Activated T-cell treated with anti-CD3 and anti-CD28 coated beads, Interleukin-2, amount 50 U/mL, for 72 hours (primary cell): ENCODE data around the gene KATNA1. TPM values are rescaled to one million over a fixed set of nuclear protein-coding genes. Genes with fewer than 3 reads are reported as not detected.

Source experiments
- ATAC-seq, 2 donors: fragments of 150-1000 bp; cut with Tn5 transposase; replicated peaks in 1 of 2; 2 replicates each; pipeline ENCODE4 v1.10.0; 2021; ENCODE audit warnings: moderate library complexity in 2 of 2, mild to moderate bottlenecking in 1 of 2
- DNase-seq, 2 donors: peaks; one replicate each; pipeline ENCODE4 v3.0.0; 2021 to 2022; ENCODE audit warnings: mixed read lengths in 1 of 2
- H3K27ac Mint-ChIP-seq: one replicate; pipeline ENCODE4 v1.8.0; 2022; ENCODE audit warnings: mild to moderate bottlenecking, moderate library complexity, mixed read lengths
- H3K27me3 Mint-ChIP-seq: one replicate; pipeline ENCODE4 v1.8.0; 2022; ENCODE audit warnings: low read depth, mixed read lengths
- H3K36me3 Mint-ChIP-seq, 2 donors: one replicate each; pipeline ENCODE4 v1.8.0; 2022; ENCODE audit warnings: mixed read lengths in 2 of 2, mild to moderate bottlenecking in 1 of 2; ENCODE audit not compliant: insufficient read depth in 2 of 2
- H3K4me1 Mint-ChIP-seq: one replicate; pipeline ENCODE4 v1.8.0; 2022; ENCODE audit warnings: low read depth, mixed read lengths
- H3K4me3 Mint-ChIP-seq, 2 donors: one replicate each; pipeline ENCODE4 v1.8.0; 2022; ENCODE audit warnings: mild to moderate bottlenecking in 2 of 2, mixed read lengths in 2 of 2, moderate library complexity in 2 of 2
- H3K9me3 Mint-ChIP-seq, 2 donors: one replicate each; pipeline ENCODE4 v1.8.0; 2022; ENCODE audit warnings: mixed read lengths in 2 of 2
- total RNA-seq, 2 donors: library from RNA; stranded (reverse); gene quantifications; one replicate each; pipeline ENCODE4 v1.2.3, GENCODE V29; 2022

Gene KATNA1
- total RNA-seq, 2 donors from 2014 or later, result 27.2 to 37.2 TPM

DNA sequence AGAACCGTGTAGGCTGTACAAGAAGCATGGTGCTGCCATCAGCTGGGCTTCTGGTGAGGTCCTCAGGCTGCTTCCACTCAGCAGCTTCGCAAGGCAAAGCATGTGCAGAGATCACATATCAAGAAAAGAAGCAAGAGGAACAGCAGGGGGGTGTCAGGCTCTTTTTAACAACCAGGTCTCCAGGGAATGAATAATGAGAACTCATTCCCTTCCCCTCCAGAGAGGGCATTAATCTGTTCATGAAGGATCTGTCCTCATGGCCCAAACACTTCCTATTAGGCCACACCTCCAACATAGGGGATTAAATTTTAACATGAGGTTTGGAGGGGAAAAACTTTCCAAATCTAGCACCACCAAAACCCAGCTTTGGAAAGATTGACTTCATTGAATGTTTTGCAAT is 62.4 kb downstream of the KATNA1 start:
- Mint-ChIP-seq H3K27ac (no peak overlapping the region), H3K4me3 (no peak overlapping the region)

DNA sequence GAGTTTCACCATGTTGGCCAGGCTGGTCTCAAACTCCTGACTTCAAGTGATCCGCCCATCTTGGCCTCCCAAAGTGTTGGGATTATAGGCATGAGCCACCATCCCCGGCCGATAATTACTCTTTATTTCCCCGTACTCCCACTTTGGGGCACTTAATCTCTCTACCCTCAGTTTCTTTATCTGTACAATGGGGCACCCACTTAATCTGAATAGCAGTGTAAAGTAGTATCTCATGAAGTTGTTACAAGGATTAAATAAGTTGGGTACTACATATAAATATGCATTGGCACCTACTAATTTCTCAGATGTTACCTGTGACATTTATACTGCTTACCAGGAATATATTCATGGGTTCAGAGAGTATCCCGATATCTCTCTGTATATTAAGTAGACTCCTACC is 67.2 kb downstream of the KATNA1 start:
- Mint-ChIP-seq H3K4me1 (no peaks in the 10 kb centered on the region), H3K4me3 (no peak overlapping the region), H3K27ac (no peak overlapping the region), H3K9me3 (no peaks in the 10 kb centered on the region), H3K36me3 (peaks cover 0 to 13% of the 10 kb centered on the region in 2 donors), H3K27me3 (no peaks in the 10 kb centered on the region)
- DNase-seq, result no peak
- ATAC-seq, result no peak

More for the DNA sequence above, 62.4 kb downstream of the KATNA1 start:
- no peak for ATAC-seq
- Mint-ChIP-seq H3K27me3 (no peaks in the 10 kb centered on the region), H3K4me1 (no peaks in the 10 kb centered on the region), H3K9me3 (no peaks in the 10 kb centered on the region), H3K36me3 (peaks cover 0 to 7% of the 10 kb centered on the region in 2 donors)
- no peak for DNase-seq

- ATAC-seq, result no peak
These were observed 67.6 kb downstream of the KATNA1 start for GRCh38 chr6:149580880-149581279.

DNA sequence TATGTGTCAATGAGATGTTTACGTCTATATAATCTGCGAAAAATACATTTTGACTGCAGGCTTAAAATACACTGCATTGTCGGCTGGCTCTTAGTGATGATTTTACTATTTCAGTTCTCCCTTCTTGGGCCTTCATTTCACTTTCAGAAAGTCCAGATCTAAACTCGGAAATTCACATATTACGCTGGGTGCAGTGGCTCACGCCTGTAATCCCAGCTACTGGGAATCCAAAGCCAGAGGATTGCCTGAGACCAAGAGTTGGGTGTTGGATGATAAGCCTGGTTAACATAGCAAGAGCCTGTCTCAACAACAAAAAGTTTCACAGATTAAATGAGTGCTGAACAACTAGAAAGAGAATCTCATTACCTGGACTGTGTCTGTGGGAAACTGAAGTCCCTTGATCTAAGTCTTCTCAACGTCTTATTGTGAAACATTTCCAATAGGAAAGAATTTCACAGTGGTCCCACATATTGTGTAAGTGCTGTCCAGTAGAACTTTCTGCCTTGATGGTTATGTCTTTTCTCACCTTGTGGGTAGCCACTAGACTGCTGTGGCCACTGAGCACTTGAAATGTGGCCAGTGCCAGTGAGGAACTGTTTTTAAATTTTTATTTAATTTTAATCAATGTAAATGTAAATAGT is 80.4 kb downstream of the KATNA1 start:
- no peak for DNase-seq
- no peak for ATAC-seq
- Mint-ChIP-seq H3K36me3 (no peaks in the 10 kb centered on the region), H3K27ac (no peak overlapping the region), H3K9me3 (no peaks in the 10 kb centered on the region), H3K27me3 (no peaks in the 10 kb centered on the region), H3K4me3 (peak overlapping the region; percentile 27 to 98), H3K4me1 (peaks cover 22% of the 10 kb centered on the region)

More at GRCh38 chr6:149580880-149581279, 67.6 kb downstream of the KATNA1 start:
- no peak for DNase-seq
- no peaks in the 10 kb centered on the region for H3K9me3 Mint-ChIP-seq
- H3K27me3 Mint-ChIP-seq, result no peaks in the 10 kb centered on the region
- peaks cover 0 to 11% of the 10 kb centered on the region in 2 donors for H3K36me3 Mint-ChIP-seq
- no peak overlapping the region for H3K27ac Mint-ChIP-seq
- H3K4me3 Mint-ChIP-seq, result no peak overlapping the region
- no peaks in the 10 kb centered on the region for H3K4me1 Mint-ChIP-seq

GRCh38 chr6:149567194-149567586 is 81.3 kb downstream of the KATNA1 start:
- H3K27me3 Mint-ChIP-seq, result no peaks in the 10 kb centered on the region
- no peak for ATAC-seq
- peaks cover 22% of the 10 kb centered on the region for H3K4me1 Mint-ChIP-seq
- H3K27ac Mint-ChIP-seq, result no peak overlapping the region
- no peaks in the 10 kb centered on the region for H3K36me3 Mint-ChIP-seq
- H3K4me3 Mint-ChIP-seq, result peak overlapping the region; percentile 94 to 98
- no peaks in the 10 kb centered on the region for H3K9me3 Mint-ChIP-seq
- no peak for DNase-seq

GRCh38 chr6:149566410-149567193 is 81.9 kb downstream of the KATNA1 start:
- ATAC-seq, result peak; percentile 28 to 38
- Mint-ChIP-seq H3K27ac (peak overlapping the region; percentile 54), H3K9me3 (no peaks in the 10 kb centered on the region), H3K4me1 (peaks cover 22% of the 10 kb centered on the region), H3K27me3 (no peaks in the 10 kb centered on the region), H3K36me3 (no peaks in the 10 kb centered on the region), H3K4me3 (peak overlapping the region; percentile 94 to 98)
- DNase-seq, result peak; percentile 60 to 62

DNA sequence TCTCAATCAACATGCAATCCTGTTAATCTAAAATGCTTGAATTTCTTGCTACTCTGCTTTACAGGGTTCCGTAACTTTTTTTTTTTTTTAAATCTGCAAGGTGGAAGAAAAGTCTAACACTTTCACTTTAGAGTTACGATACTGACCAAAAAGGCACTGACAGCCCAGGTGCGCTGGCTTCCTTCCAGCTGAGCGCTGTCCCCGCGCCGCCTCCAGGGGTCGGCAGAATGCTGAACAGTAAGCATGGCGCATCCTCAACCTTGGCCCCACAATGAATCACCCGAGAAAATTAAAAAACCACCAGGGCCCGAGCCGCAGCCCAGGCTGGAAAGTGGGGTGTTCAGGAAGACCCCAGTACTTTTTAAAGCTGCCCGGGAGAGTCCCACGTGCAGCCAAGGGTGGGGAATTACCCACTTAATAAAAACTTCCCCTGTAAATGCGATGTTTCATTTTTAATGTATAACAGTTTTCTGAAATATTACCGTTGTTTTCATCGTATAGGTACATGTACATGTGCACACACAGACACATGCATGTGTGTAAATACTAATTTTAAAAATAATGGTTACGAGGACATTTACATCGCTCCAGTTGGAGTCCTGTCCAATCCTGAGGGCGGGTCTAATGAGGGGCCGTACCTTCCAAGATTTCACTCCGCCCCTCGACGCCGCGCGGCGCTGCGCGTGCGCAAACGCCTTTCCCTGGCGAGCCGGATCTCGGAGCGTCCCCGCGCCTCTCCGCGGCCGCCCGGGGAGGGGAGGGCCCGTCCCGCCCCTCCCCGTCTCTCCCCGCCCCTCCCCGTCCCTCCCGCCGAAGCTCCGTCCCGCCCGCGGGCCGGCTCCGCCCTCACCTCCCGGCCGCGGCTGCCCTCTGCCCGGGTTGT is 82.7 kb downstream of the KATNA1 start, which contains the start of gene GINM1:
Gene GINM1 (plus strand): TSS at position 849 of the 883 bp plus-strand sequence. CDS start 40 bp downstream, outside the sequence.
- Mint-ChIP-seq H3K9me3 (no peaks in the 10 kb centered on the region), H3K36me3 (no peaks in the 10 kb centered on the region), H3K27ac (peak within 1 kb of the TSS; percentile 87), H3K4me1 (peaks cover 22% of the 10 kb centered on the region), H3K27me3 (no peaks in the 10 kb centered on the region), H3K4me3 (peak within 1 kb of the TSS; percentile 94 to 98)
- DNase-seq, result peak; percentile 95 to 99
- peak; percentile 85 to 89 for ATAC-seq

- no peak for ATAC-seq
- Mint-ChIP-seq H3K27ac (no peak overlapping the region), H3K4me1 (peaks cover 22% of the 10 kb centered on the region), H3K4me3 (no peak overlapping the region), H3K9me3 (no peaks in the 10 kb centered on the region), H3K36me3 (no peaks in the 10 kb centered on the region), H3K27me3 (no peaks in the 10 kb centered on the region)
- DNase-seq, result no peak
These were observed 84.6 kb downstream of the KATNA1 start for GRCh38 chr6:149563928-149564325.

DNA sequence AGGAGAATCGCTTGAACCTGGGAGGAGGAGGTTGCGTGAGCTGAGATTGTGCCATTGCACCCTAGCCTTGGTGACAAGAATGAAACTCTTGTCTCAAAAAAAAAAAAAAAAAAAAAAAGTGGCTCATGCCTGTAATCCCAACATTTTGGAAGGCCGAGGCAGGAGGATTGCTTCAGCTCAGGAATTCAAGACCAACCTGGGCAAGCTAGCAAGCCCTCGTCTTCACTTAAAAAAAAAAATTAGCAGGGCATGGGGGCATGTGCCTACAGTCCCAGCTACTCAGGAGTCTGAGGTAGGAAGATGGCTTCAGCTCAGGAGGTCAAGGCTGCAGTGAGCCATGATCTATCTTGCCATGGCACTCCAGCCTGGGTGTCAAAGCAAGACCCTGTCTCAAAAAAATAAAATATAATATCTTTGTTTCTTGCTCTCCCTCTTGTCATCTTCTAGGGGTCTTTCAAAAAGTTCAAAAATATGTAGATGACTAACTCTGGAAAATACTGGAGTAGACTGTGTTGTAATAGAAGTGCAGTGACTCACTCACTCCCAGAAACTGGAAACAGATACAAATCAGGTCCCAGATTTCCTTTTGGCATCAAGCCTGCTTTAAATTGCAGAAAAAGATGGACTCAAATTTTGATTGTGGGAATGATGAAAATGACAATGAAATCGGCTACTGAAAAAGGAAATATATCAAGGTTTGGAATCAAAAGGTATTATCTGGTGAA is 85.1 kb downstream of the KATNA1 start:
- Mint-ChIP-seq H3K27me3 (no peaks in the 10 kb centered on the region), H3K4me3 (no peak overlapping the region), H3K36me3 (no peaks in the 10 kb centered on the region), H3K27ac (no peak overlapping the region), H3K4me1 (peaks cover 22% of the 10 kb centered on the region), H3K9me3 (no peaks in the 10 kb centered on the region)
- DNase-seq, result no peak
- no peak for ATAC-seq

GRCh38 chr6:149560736-149561135 is 87.8 kb downstream of the KATNA1 start:
- DNase-seq (peak in 1 of 2 donors; percentile 29), ATAC-seq (no peak)
- no peaks in the 10 kb centered on the region for H3K36me3 Mint-ChIP-seq
- no peaks in the 10 kb centered on the region for H3K9me3 Mint-ChIP-seq
- H3K27me3 Mint-ChIP-seq, result no peaks in the 10 kb centered on the region
- no peak overlapping the region for H3K4me3 Mint-ChIP-seq
- peaks cover 12% of the 10 kb centered on the region for H3K4me1 Mint-ChIP-seq
- H3K27ac Mint-ChIP-seq, result no peak overlapping the region

GRCh38 chr6:149559389-149559788 is 89.1 kb downstream of the KATNA1 start:
- Mint-ChIP-seq H3K4me3 (no peak overlapping the region), H3K4me1 (no peaks in the 10 kb centered on the region), H3K27ac (no peak overlapping the region), H3K36me3 (no peaks in the 10 kb centered on the region), H3K9me3 (no peaks in the 10 kb centered on the region), H3K27me3 (no peaks in the 10 kb centered on the region)
- DNase-seq (no peak), ATAC-seq (no peak)

DNA sequence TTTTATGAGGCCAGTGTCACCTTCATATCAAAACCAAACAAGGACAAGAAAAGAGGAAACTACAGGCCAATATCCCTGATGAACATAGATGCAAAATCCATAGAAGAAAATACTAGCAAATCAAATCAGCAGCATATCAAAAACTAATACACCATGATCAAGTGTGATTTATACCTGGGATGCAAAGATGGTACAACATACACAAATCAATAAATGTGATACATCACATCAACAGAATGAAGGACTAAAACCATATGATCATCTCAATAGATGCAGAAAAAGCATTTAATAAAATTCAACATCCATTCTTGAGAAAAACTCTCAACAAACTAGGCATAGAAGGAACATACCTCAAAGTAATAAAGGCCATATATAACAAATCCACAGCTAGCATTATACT is 90.5 kb downstream of the KATNA1 start:
- no peak for ATAC-seq
- H3K4me3 Mint-ChIP-seq, result no peak overlapping the region
- no peaks in the 10 kb centered on the region for H3K4me1 Mint-ChIP-seq
- no peaks in the 10 kb centered on the region for H3K27me3 Mint-ChIP-seq
- H3K27ac Mint-ChIP-seq, result no peak overlapping the region
- no peaks in the 10 kb centered on the region for H3K9me3 Mint-ChIP-seq
- DNase-seq, result no peak
- no peaks in the 10 kb centered on the region for H3K36me3 Mint-ChIP-seq
